HepG2 (cell line): ENCODE data around the gene APBA3.

Experiments used
- EED ChIP-seq: sonication (generic); formaldehyde crosslinking; IDR thresholded peaks from 2 replicates; pipeline ENCODE4 v1.5.0; 2020; ENCODE audit warnings: mild to moderate bottlenecking, missing genetic modification reagents
- EZH2 ChIP-seq: conservative IDR thresholded peaks from 2 replicates; pipeline ENCODE4 v1.6.1; 2012; ENCODE audit warnings: mild to moderate bottlenecking, low read depth, low read length, moderate library complexity
- FOXK1 ChIP-seq: sonication (generic); formaldehyde crosslinking; IDR thresholded peaks from 2 replicates; pipeline ENCODE4 v1.4.0; 2020; ENCODE audit warnings: low read depth, missing genetic modification reagents, borderline replicate concordance
- FOXM1 ChIP-seq: sonication (generic); formaldehyde crosslinking; IDR thresholded peaks from 2 replicates; pipeline ENCODE4 v1.5.0; 2020; ENCODE audit warnings: missing genetic modification reagents
- MAF1 ChIP-seq: sonication (generic); formaldehyde crosslinking; IDR thresholded peaks from 2 replicates; pipeline ENCODE4 v1.5.0; 2020; ENCODE audit warnings: missing genetic modification reagents, borderline replicate concordance
- NFAT5 ChIP-seq: sonication (generic); formaldehyde crosslinking; IDR thresholded peaks from 2 replicates; pipeline ENCODE4 v1.4.0; 2020; ENCODE audit warnings: missing genetic modification reagents
- REPIN1 ChIP-seq: sonication (generic); formaldehyde crosslinking; IDR thresholded peaks from 2 replicates; pipeline ENCODE4 v1.8.0; 2022; ENCODE audit warnings: missing genetic modification reagents, low read depth, mild to moderate bottlenecking, borderline replicate concordance
- ZBTB3 ChIP-seq: sonication (generic); formaldehyde crosslinking; IDR thresholded peaks from 2 replicates; pipeline ENCODE4 v1.4.0; 2020; ENCODE audit warnings: low read depth, mild to moderate bottlenecking, moderate library complexity, missing genetic modification reagents, borderline replicate concordance
- ZNF331 ChIP-seq: sonication (generic); formaldehyde crosslinking; IDR thresholded peaks from 2 replicates; pipeline ENCODE4 v1.4.0; 2020; ENCODE audit warnings: missing genetic modification reagents
- ZNF816 ChIP-seq: sonication (generic); formaldehyde crosslinking; IDR thresholded peaks from 2 replicates; pipeline ENCODE4 v1.8.0; 2022; ENCODE audit warnings: missing genetic modification reagents, mild to moderate bottlenecking, borderline replicate concordance
- TF ChIP-seq, protein P1 (sequence below): sonication (generic); formaldehyde crosslinking; IDR thresholded peaks from 2 replicates; pipeline ENCODE4 v1.4.0; 2020; ENCODE audit warnings: missing genetic modification reagents

DNA sequence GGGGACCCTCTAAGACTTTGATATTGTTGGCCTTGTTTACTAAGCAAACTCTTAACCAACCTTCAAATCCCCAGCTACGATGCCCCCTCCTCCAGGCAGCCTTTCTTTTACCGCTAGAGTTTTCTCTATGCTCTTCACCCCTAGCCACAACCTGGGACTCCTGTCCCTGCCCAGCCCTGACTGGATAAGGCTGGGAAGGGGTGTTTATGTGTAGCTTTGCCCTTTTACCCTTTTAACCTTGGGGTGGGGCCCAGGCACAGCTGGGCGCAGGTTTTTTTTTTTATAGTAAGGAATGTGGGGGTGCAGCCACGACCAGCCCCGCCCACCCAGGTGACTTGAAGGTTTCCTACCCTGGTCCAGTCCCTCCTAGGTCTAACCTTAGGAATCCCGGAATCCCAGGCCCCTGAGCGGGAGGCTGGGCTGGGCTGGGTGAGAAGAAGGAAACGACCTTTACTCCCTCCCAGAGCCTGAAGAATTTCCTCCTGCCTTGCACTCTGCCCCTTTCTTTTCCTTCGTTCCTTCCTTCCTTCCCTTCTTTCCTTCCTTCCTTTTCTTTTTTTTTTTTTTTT lies 41.1 kb downstream of the APBA3 start:
- TF ChIP-seq ZBTB3: no peak
- no peak for TF ChIP-seq MAF1
- no peak for TF ChIP-seq EZH2
- no peak for TF ChIP-seq NFAT5 (CRISPR knock-in tag)
- no peak for TF ChIP-seq ZNF331 (CRISPR knock-in tag)
- TF ChIP-seq FOXM1: no peak
- no peak for TF ChIP-seq ZNF816 (CRISPR knock-in tag)
- no peak for TF ChIP-seq REPIN1
- TF ChIP-seq FOXK1 (CRISPR knock-in tag): no peak
- TF ChIP-seq EED (CRISPR knock-in tag): no peak
- TF ChIP-seq, protein P1, sequence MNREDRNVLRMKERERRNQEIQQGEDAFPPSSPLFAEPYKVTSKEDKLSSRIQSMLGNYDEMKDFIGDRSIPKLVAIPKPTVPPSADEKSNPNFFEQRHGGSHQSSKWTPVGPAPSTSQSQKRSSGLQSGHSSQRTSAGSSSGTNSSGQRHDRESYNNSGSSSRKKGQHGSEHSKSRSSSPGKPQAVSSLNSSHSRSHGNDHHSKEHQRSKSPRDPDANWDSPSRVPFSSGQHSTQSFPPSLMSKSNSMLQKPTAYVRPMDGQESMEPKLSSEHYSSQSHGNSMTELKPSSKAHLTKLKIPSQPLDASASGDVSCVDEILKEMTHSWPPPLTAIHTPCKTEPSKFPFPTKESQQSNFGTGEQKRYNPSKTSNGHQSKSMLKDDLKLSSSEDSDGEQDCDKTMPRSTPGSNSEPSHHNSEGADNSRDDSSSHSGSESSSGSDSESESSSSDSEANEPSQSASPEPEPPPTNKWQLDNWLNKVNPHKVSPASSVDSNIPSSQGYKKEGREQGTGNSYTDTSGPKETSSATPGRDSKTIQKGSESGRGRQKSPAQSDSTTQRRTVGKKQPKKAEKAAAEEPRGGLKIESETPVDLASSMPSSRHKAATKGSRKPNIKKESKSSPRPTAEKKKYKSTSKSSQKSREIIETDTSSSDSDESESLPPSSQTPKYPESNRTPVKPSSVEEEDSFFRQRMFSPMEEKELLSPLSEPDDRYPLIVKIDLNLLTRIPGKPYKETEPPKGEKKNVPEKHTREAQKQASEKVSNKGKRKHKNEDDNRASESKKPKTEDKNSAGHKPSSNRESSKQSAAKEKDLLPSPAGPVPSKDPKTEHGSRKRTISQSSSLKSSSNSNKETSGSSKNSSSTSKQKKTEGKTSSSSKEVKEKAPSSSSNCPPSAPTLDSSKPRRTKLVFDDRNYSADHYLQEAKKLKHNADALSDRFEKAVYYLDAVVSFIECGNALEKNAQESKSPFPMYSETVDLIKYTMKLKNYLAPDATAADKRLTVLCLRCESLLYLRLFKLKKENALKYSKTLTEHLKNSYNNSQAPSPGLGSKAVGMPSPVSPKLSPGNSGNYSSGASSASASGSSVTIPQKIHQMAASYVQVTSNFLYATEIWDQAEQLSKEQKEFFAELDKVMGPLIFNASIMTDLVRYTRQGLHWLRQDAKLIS: no peak
